GM19025 (cell line): ENCODE results near the gene SYNJ2.

ENCODE experiments used
- ATAC-seq: cut with Tn5 transposase; IDR thresholded peaks from one replicate; pipeline ENCODE4 v1.9.1; 2021; ENCODE audit warnings: mild to moderate bottlenecking, low read depth, moderate library complexity; ENCODE audit not compliant: unreplicated experiment

Gene SYNJ2

GRCh38 chr6:157996918-157997702 is 15.4 kb downstream of the SYNJ2 start:
- no peak for ATAC-seq

GRCh38 chr6:157997893-157998608 is 16.4 kb downstream of the SYNJ2 start:
- no peak for ATAC-seq

GRCh38 chr6:157998707-157999167 is 17.1 kb downstream of the SYNJ2 start:
- no peak for ATAC-seq

- no peak for ATAC-seq
These were observed 17.7 kb downstream of the SYNJ2 start for GRCh38 chr6:157999168-158000051.

DNA sequence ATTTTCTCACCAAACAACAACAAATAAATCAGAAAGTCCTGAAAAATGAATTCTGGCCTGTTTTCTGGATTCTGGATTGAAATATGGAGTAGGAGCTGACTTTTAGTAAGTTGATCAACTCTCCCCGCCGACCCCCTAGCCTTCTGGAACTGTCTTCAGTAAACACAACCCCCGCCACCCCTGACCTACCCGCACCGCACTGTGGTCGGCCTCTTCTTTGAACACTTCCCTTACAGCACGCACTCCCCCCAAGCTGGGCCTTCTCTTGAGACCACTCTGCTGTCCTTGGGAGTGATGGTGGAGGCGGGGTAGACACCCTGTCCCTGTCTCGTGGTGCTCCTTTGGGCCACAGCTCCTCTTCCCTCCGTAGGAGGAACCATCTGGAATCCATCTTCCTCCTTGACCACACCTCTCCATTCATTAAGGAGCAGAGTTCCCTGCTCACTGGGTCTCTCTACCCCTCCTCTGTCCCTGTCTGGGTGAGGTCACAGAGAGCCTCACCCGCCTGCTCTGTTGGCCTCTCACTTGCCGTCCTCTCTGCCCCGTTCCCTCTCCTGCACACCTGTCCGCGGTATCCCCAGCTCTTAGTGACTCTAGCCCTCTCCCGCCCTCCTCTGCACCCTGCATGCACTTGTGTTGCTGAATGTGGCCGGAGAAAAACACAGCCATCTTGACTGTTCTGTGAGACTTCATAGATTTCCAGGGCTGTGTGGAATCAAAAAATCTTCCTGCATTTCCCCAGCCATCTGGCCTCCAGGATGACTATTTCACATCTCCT is 19.1 kb downstream of the SYNJ2 start:
- ATAC-seq, result no peak

DNA sequence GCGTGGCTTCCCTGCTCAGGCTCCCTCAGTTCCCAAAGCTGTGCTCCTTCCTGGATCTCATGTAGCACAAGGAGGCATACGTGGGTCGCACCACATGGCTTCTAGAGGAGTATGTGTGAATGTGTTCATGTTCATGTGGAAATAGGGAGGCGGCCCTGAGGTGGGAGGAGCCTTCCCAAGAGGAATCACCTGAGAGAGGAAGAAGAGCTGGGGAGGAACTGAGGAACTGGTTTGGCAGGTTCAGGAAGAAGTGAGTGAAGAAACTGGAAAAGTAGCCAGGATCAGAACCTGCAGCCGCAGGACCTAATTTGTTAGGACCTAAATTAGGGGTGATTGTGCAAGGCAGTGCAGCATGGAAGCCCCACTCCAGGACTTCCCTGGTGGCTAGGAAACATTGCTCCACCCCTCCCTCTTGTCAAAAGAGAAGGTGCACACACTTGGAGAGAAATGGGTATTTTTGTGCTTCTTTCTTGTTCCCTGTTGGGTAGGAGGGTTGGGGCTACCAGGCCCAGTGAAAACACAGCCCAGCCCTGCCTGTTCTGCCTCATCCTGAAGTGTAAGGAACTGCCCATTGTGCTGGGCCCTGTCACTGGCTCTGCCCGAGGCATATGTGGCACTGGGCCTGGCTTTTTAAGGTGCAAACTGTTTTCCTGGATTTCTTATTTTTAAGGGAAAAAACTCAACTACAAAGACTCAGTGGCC is 20.7 kb downstream of the SYNJ2 start:
- no peak for ATAC-seq

DNA sequence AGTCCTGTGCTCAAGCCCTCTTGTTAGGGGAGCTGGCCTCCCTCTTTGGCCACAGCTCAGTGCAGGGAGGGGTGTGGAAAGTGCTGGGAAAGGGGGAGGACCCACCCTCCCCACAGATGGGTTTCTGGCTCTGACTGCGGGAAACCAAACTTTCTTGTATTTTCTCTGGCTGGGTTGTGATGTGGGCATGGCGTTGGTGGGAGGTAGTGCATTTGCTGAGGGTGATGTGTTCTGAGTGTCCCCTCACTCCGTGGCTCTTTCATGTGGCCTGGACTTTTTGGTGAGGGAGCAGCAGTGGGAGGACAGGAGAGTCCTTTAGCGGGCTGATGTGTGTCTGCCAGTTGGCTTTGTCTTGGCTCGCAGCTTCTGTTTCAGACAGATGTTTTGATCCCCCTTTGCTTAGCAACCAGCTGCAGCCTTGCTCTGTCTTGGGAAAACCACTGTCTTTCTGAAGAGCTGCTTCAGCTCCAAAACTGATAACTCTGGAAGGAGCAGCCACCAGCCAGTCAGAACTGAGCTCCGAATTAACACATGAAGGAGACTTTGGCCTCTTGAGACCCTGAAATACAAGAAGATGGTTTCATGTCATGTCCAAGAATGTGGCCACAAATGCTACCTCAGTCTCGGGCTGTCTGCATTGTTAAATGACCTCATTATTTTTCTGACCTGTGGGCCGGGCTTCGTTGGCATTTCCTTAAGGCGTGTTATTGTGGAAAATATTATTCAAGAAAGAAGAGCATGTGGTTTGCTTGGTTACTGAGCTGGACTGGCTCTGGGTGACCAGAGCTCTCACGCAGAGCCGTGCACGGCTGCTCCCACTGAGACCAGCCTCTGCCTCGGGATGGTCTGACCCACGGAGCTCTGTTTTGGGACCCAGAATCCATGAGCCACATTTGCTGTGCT is 21.5 kb downstream of the SYNJ2 start:
- no peak for ATAC-seq

GRCh38 chr6:158003910-158004700 is 22.4 kb downstream of the SYNJ2 start:
- ATAC-seq, result no peak

- ATAC-seq, result no peak
These were observed 23.0 kb downstream of the SYNJ2 start for GRCh38 chr6:158004701-158005095.

GRCh38 chr6:158005626-158006180 is 24.0 kb downstream of the SYNJ2 start:
- ATAC-seq, result no peak

DNA sequence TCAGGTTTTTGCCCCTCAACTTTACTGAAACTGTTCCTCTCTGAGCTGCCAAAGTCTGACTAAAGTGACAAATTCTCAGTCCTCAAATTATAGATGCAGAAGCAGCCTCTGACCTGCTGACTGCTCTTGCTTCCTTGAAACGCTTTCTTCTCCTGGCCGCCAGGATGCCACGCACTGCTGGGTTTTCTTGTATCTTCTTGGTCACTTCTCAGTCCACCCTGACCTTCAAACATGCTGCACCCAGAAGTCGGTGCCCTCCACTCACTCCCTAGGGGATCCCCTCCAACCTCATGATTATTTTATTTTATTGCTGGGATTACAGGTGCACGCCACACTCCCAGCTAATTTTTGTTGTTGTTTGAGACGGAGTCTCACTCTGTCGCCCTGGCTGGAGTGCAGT is 24.7 kb downstream of the SYNJ2 start:
- no peak for ATAC-seq

DNA sequence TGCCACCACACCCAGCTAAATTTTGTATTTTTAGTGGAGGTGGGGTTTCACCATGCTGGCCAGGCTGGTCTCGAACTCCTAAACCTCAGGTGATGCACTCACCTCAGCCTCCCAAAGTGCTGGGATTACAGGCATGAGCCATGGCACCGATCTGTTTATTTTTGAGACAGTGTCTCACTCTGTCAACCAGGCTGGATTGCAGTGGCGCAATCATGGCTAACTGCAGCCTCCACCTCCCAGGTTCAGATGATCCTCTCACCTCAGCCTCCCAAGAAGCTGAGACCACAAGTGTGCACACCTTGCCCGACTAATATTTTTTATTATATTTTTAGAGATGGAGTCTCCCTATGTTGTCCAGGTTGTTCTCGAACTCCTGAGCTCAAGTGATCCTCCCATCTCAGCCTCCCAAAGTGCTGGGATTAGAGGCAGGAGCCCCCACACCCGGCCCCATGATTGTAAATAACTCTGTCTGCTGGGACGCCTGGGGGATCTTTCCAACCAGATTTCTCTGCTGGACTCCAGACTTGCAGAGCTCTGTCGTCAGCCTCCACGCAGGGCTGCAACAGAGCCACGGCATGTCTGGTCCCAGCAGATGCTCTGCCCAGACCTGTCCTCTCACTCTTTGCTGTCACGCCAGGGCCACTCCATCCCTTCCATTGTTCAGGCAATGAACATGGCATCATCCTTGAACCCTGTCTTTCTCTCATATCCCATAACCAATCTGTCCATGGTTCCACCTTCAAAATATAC is 25.3 kb downstream of the SYNJ2 start:
- no peak for ATAC-seq

DNA sequence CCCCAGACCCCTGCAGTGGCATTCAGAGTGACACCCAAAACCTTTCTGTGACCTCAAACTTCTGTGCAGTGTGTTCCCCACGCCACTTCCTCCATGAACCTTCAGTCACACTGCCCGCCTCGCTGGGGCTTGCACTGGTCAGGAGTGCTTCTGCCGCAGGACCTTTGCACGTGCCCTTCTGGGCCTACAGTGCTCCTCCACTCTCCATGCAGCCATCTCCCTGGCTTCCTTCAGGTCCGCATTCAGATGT is 27.1 kb downstream of the SYNJ2 start:
- no peak for ATAC-seq

GRCh38 chr6:158009114-158009891 is 27.6 kb downstream of the SYNJ2 start:
- ATAC-seq, result no peak

- no peak for ATAC-seq
These were observed 28.4 kb downstream of the SYNJ2 start for GRCh38 chr6:158009935-158010585.
